IMR-90 (cell line): Measurements from ENCODE around the gene GJC2. TPM values are rescaled to one million over a fixed set of nuclear protein-coding genes. Genes with fewer than 3 reads are reported as not detected.

Source experiments
- ATAC-seq: fragments of 200-7000 bp; cut with Tn5 transposase; 2 replicates; pipeline ENCODE4 v1.9.1; 2020; ENCODE audit warnings: low read depth, mild to moderate bottlenecking, moderate library complexity
- Bru-seq: library from RNA; stranded (reverse); fragments of 400-500 nt; gene quantifications from one replicate; lab custom pipeline; 2021; lab: Mats Ljungman, UMichigan
- BruChase-seq, 2 experiments: library from RNA; stranded (reverse); fragments of 400-500 nt; gene quantifications; one replicate each; lab custom pipeline; 2021; lab: Mats Ljungman, UMichigan
- BruUV-seq: library from RNA; stranded (reverse); fragments of 400-500 nt; replicated peaks from 2 replicates; lab custom pipeline; 2021; lab: Mats Ljungman, UMichigan
- CTCF ChIA-PET: fragments of 300-600 bp; formaldehyde crosslinking; extraction: SDS; loops from one replicate; lab custom pipeline; 2021; ENCODE audit warnings: antibody characterized with exemption; lab: Yijun Ruan, JAX
- POLR2A ChIA-PET: fragments of 300-600 bp; sonication (Branson Sonifier 250); formaldehyde crosslinking; loops from one replicate; lab custom pipeline; 2022; ENCODE audit warnings: antibody characterized with exemption; ENCODE audit not compliant: unreplicated experiment; lab: Charles Lee
- DNase-seq: peaks from one replicate; pipeline ENCODE4 v3.0.0; 2013
- H2AFZ ChIP-seq: replicated peaks from 2 replicates; pipeline ENCODE3; 2013; ENCODE audit warnings: low read length, mild to moderate bottlenecking; ENCODE audit not compliant: poor library complexity
- H2AK5ac ChIP-seq: 2 replicates; pipeline ENCODE4 v1.6.1; 2013; ENCODE audit warnings: low read depth, low read length, inconsistent platforms
- H2AK9ac ChIP-seq: replicated peaks from 2 replicates; pipeline ENCODE3; 2013; ENCODE audit warnings: mild to moderate bottlenecking, low read depth, low read length, moderate library complexity; ENCODE audit not compliant: poor library complexity
- H2BK120ac ChIP-seq: 2 replicates; pipeline ENCODE4 v1.6.1; 2013; ENCODE audit warnings: low read depth, low read length, inconsistent platforms
- H2BK15ac ChIP-seq: 3 replicates; pipeline ENCODE4 v1.6.1; 2013; ENCODE audit warnings: low read depth, low read length, inconsistent platforms
- H2BK20ac ChIP-seq: 2 replicates; pipeline ENCODE4 v1.6.1; 2013; ENCODE audit warnings: low read depth, mild to moderate bottlenecking, inconsistent platforms, low read length, moderate library complexity
- H2BK5ac ChIP-seq: 2 replicates; pipeline ENCODE4 v1.6.1; 2013; ENCODE audit warnings: mild to moderate bottlenecking, low read depth, low read length, inconsistent platforms; ENCODE audit not compliant: poor library complexity, severe bottlenecking
- H3K14ac ChIP-seq: replicated peaks from 2 replicates; pipeline ENCODE4 v1.6.1; 2013; ENCODE audit warnings: low read depth, low read length, inconsistent platforms
- H3K18ac ChIP-seq: 2 replicates; pipeline ENCODE4 v1.6.1; 2013; ENCODE audit warnings: low read depth, low read length, control low read depth
- H3K23ac ChIP-seq: 2 replicates; pipeline ENCODE4 v1.6.1; 2013; ENCODE audit warnings: low read depth, low read length, inconsistent platforms
- H3K27ac ChIP-seq: 2 replicates; pipeline ENCODE4 v1.5.1; 2013; ENCODE audit warnings: mild to moderate bottlenecking, control low read depth, low read length; ENCODE audit not compliant: insufficient read depth
- H3K27me3 ChIP-seq: 2 replicates; pipeline ENCODE4 v1.6.1; 2013; ENCODE audit warnings: low read length; ENCODE audit not compliant: control insufficient read depth, insufficient read depth
- H3K36me3 ChIP-seq: 2 replicates; pipeline ENCODE4 v1.6.1; 2013; ENCODE audit warnings: low read length, mixed read lengths; ENCODE audit not compliant: control insufficient read depth, insufficient read depth
- H3K4ac ChIP-seq: 2 replicates; pipeline ENCODE4 v1.6.1; 2013; ENCODE audit warnings: low read depth, low read length, inconsistent platforms
- H3K4me1 ChIP-seq: 2 replicates; pipeline ENCODE4 v1.6.1; 2013; ENCODE audit warnings: low read length, mixed read lengths; ENCODE audit not compliant: control insufficient read depth, insufficient read depth
- H3K4me2 ChIP-seq: 2 replicates; pipeline ENCODE4 v1.6.1; 2013; ENCODE audit warnings: low read depth, mild to moderate bottlenecking, control low read depth, low read length, moderate library complexity
- H3K4me3 ChIP-seq: 2 replicates; pipeline ENCODE4 v1.5.1; 2013; ENCODE audit warnings: low read depth, mild to moderate bottlenecking, control low read depth, low read length, moderate library complexity; ENCODE audit not compliant: insufficient read depth
- H3K56ac ChIP-seq: 2 replicates; pipeline ENCODE4 v1.6.1; 2013; ENCODE audit warnings: low read length, inconsistent platforms; ENCODE audit not compliant: insufficient read depth; ENCODE audit errors: extremely low read depth
- H3K79me1 ChIP-seq, 2 experiments: 2 replicates each; pipeline ENCODE4 v1.6.1; 2013; ENCODE audit warnings: low read length in 2 of 2, inconsistent platforms in 1 of 2, low read depth in 1 of 2
- H3K9ac ChIP-seq: 2 replicates; pipeline ENCODE4 v1.6.1; 2013; ENCODE audit warnings: low read depth, low read length, control low read depth
- H3K9me1 ChIP-seq: 2 replicates; pipeline ENCODE4 v1.6.1; 2013; ENCODE audit warnings: low read length, inconsistent platforms; ENCODE audit not compliant: insufficient read depth
- H3K9me3 ChIP-seq: 2 replicates; pipeline ENCODE4 v1.6.1; 2013; ENCODE audit warnings: low read length; ENCODE audit not compliant: control insufficient read depth, insufficient read depth
- H4K20me1 ChIP-seq: 2 replicates; pipeline ENCODE4 v1.6.1; 2013; ENCODE audit warnings: low read length, inconsistent platforms; ENCODE audit not compliant: insufficient read depth
- H4K5ac ChIP-seq: 2 replicates; pipeline ENCODE4 v1.6.1; 2013; ENCODE audit warnings: mild to moderate bottlenecking, low read depth, low read length, control low read depth
- H4K8ac ChIP-seq, 2 experiments: 2 replicates each; pipeline ENCODE4 v1.6.1; 2013; ENCODE audit warnings: low read depth in 2 of 2, low read length in 2 of 2, control low read depth in 1 of 2, inconsistent platforms in 1 of 2
- H4K91ac ChIP-seq: 2 replicates; pipeline ENCODE4 v1.6.1; 2013; ENCODE audit warnings: low read depth, low read length, inconsistent platforms; ENCODE audit not compliant: insufficient read depth
- MAZ ChIP-seq: IDR thresholded peaks from 2 replicates; pipeline ENCODE4 v1.6.1; 2012; ENCODE audit warnings: low read depth, mild to moderate bottlenecking, low read length, improper control_type of control experiment, moderate library complexity, borderline replicate concordance
- NFE2L2 ChIP-seq: fragments of 150-350 bp; IDR thresholded peaks from 2 replicates; pipeline ENCODE4 v1.6.1; 2016; ENCODE audit warnings: low read depth, mild to moderate bottlenecking, low read length
- WGBS, 2 experiments: methylation state at CpG; one replicate each; pipeline versions ENCODE4 v1.1.5 to v1.1.7; 2013; ENCODE audit warnings: missing lambda C conversion rate in 2 of 2; ENCODE audit not compliant: insufficient read length in 1 of 2; ENCODE audit errors: extremely low coverage in 2 of 2; 5-methylcytosine and 5-hydroxymethylcytosine counted together
- dilution Hi-C: fragments of 300-500 bp; cut with HindIII; formaldehyde crosslinking; loops from one replicate; pipeline ENCODE4 v1.14.3; 2018; ENCODE audit warnings: low sequenced_read_pairs; ENCODE audit not compliant: unreplicated experiment
- in situ Hi-C: fragments of 300-500 bp; cut with MboI; formaldehyde crosslinking; loops from 3 replicates; pipeline ENCODE4 v1.14.3; 2019; ENCODE audit warnings: low sequenced_read_pairs, inconsistent platforms, mixed read lengths
- intact Hi-C: fragments of 100-400 bp; cut with micrococcal nuclease; formaldehyde crosslinking; loops from 2 replicates; pipeline ENCODE4 v1.10.0; 2022
- long read RNA-seq: library from polyadenylated mRNA; unstranded; transcript quantifications from one replicate; pipeline ENCODE4 v2.0.0, GENCODE V29; 2021; ENCODE audit not compliant: unreplicated experiment
- polyA plus RNA-seq, 3 experiments: library from polyadenylated mRNA; depleted of rRNA; stranded (reverse); fragments of >200 nt; gene quantifications; 2 replicates each; pipeline ENCODE4 v1.2.3, GENCODE V29; 2012; ENCODE audit warnings: low replicate concordance in 1 of 3
- total RNA-seq: library from RNA; depleted of rRNA; stranded (reverse); fragments of >200 nt; gene quantifications from 2 replicates; pipeline ENCODE4 v1.2.3, GENCODE V29; 2012; rRNA removed

GJC2 gene
- total RNA-seq (1.1 and 1.4 TPM in 2 replicates), polyA plus RNA-seq (2012; rRNA removed) (1.7 and 2.6 TPM in 2 replicates), Bru-seq, nascent RNA (percentile 47 among the genes with signal in this experiment), BruChase-seq, experiment 1, labeled RNA remaining after a 6-hour chase (percentile 41 among the genes with signal in this experiment), BruChase-seq, experiment 2, labeled RNA remaining after a 2-hour chase (percentile 55 among the genes with signal in this experiment)
- 1.5 and 2.6 TPM in 2 replicates for polyA plus RNA-seq (2012; cell fraction: cytosol; rRNA removed)
- 2.1 and 4.8 TPM in 2 replicates for polyA plus RNA-seq (2012; cell fraction: nucleus; rRNA removed; ENCODE audit: low replicate concordance)
- long read RNA-seq, partial matches to known transcripts, result 2 of 2 reads
- long read RNA-seq, other reads (novel, unspliced or antisense), result 0 of 2 reads

DNA sequence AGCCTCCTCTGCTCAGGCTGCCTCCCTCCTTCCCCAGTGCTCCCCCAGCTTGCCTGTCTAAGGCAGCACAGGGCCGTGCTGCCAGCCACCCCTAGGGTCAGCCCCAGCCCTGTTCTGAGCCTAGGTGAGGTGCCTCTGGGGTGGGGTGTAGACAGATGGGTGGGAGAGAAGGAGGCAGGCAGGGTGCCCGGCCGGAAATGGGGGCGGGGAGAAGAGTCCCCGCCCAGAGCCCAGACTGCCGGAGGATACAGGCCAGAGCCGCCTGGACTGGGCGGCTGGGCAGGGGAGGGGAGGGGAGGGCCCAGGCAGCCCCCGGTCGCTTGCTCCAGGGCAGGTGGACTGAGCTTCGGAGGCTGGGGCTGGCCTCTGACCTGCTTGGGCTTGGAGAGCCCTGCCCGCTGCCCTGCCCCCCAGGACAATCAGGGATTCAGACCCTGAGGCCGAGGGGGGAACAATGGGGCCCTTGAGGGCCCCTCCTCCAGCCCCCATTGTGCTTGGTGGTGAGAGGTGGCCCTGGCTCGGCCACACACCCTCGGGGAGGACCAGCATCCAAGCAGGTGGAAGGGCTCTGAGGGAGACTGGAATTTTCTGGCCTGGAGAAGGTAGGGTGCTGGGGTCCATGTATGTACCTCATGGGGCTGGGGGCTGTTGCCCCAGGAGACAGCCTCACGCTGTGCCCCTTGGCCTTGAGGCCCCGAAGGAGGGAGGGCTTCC lies at the start of gene GJC2:
Gene GJC2, plus strand, starts transcription at position 525 of the 714 bp plus-strand sequence. CDS start 7,829 bp downstream, outside the sequence.
- H2AFZ ChIP-seq, result peak within 1 kb of the TSS; percentile 78
- DNase-seq, result peak; percentile 18
- H3K4me1 ChIP-seq, result peaks cover 23% of the 10 kb centered on the region
- H3K9me3 ChIP-seq, result no peaks in the 10 kb centered on the region
- BruUV-seq, result no TSS peak
- ChIA-PET CTCF (interaction anchor here (1.3 kb wide), 1 partner anchor 150 kb away, joined by 3 read pairs; no protein-coding TSS in a partner anchor), POLR2A (no interaction called here)
- H2AK9ac ChIP-seq, result peak within 1 kb of the TSS; percentile 95
- H4K20me1 ChIP-seq, result peaks cover 33% of the 10 kb centered on the region
- no peak within 1 kb of the TSS; the same call in 2 of the 3 replicates for H2BK15ac ChIP-seq
- no peaks in the 10 kb centered on the region for H3K27me3 ChIP-seq
- H3K27ac ChIP-seq, result peak within 1 kb of the TSS; percentile 86
- H4K5ac ChIP-seq, result peak within 1 kb of the TSS; percentile 64
- H4K91ac ChIP-seq, result peak within 1 kb of the TSS; percentile 80
- peaks cover 9% of the 10 kb centered on the region for H3K9me1 ChIP-seq
- H3K14ac ChIP-seq, result peak within 1 kb of the TSS; percentile 71
- H3K18ac ChIP-seq, result peak within 1 kb of the TSS; percentile 24; the same call in 1 of the 2 replicates
- no peak within 1 kb of the TSS for H3K23ac ChIP-seq
- H3K4ac ChIP-seq, result peak within 1 kb of the TSS; percentile 83
- peaks cover 9 to 61% of the 10 kb centered on the region in 2 experiments for H3K79me1 ChIP-seq
- intact Hi-C loops, result loop anchor here (1.0 kb wide), 1 partner anchor 9 kb away; the partner anchor contains the start of gene GUK1
- peak within 1 kb of the TSS; percentile 64 for H3K4me2 ChIP-seq
- peak within 1 kb of the TSS; percentile 67 for H2AK5ac ChIP-seq
- in situ Hi-C loops, result no loop called here
- WGBS, 2 experiments, result 30% methylated on average over 4 of the region's 17 CpGs; no CpG with 5 or more reads in 1 of the 2 experiments
- H3K4me3 ChIP-seq, result no peak within 1 kb of the TSS
- peak; percentile 54 for ATAC-seq
- dilution Hi-C loops, result no loop called here
- TF ChIP-seq MAZ (peak; percentile 40; the same call in 1 of the 2 replicates), NFE2L2 (no peak)
- peak within 1 kb of the TSS; percentile 46 for H2BK120ac ChIP-seq
- no peak within 1 kb of the TSS for H2BK20ac ChIP-seq
- peak within 1 kb of the TSS; percentile 21 for H3K9ac ChIP-seq
- 0 out of 2 replicates have a peak within 1 kb of the TSS, but pooled peaks have one; percentile 26 for H3K56ac ChIP-seq
- peak within 1 kb of the TSS; percentile 70 to 80 for H4K8ac ChIP-seq
- H2BK5ac ChIP-seq, result peak within 1 kb of the TSS; percentile 89
- H3K36me3 ChIP-seq, result peaks cover 10% of the 10 kb centered on the region
